Panc1 (cell line): ENCODE measurements around the gene VAV3. TPM values are rescaled to one million over a fixed set of nuclear protein-coding genes. Genes with fewer than 3 reads are reported as not detected.
"Not testable (repeated sequence)": the region's sequence is repeated elsewhere in the genome, so short reads cannot be mapped to it uniquely, and the experiment has no call there.

Experiments
- ATAC-seq: fragments of 200-7000 bp; cut with Tn5 transposase; 2 replicates; pipeline ENCODE4 v1.9.1; 2020; ENCODE audit warnings: mild to moderate bottlenecking, moderate library complexity
- BruUV-seq: library from RNA; stranded (reverse); fragments of 400-500 nt; replicated peaks from 2 replicates; lab custom pipeline; 2021; lab: Mats Ljungman, UMichigan
- CTCF ChIA-PET: fragments of 300-600 bp; sonication (Branson Sonifier 250); formaldehyde crosslinking; loops from one replicate; lab custom pipeline; 2022; ENCODE audit warnings: antibody characterized with exemption; lab: Charles Lee
- POLR2A ChIA-PET: fragments of 300-600 bp; sonication (Branson Sonifier 250); formaldehyde crosslinking; loops from one replicate; lab custom pipeline; 2022; ENCODE audit warnings: antibody characterized with exemption; lab: Charles Lee
- DNase-seq: peaks from one replicate; pipeline ENCODE4 v3.0.0-alpha.2; 2010; ENCODE audit warnings: low read depth, low spot score
- H3K27ac ChIP-seq: 2 replicates; pipeline ENCODE4 v1.5.1; 2011; ENCODE audit warnings: mild to moderate bottlenecking, low read length, inconsistent platforms
- H3K27me3 ChIP-seq: fragments of 200-500 bp; sonication (Bioruptor generic); 2 replicates; pipeline ENCODE4 v1.6.0; 2014; ENCODE audit warnings: low read length, inconsistent platforms; ENCODE audit not compliant: control insufficient read depth, insufficient read depth
- H3K36me3 ChIP-seq: fragments of 200-500 bp; sonication (Bioruptor generic); 2 replicates; pipeline ENCODE4 v1.5.1; 2014; ENCODE audit warnings: inconsistent platforms, mild to moderate bottlenecking, low read length, moderate library complexity; ENCODE audit not compliant: control insufficient read depth, insufficient read depth
- H3K4me1 ChIP-seq: 2 replicates; pipeline ENCODE4 v1.5.1; 2011; ENCODE audit warnings: inconsistent platforms, mild to moderate bottlenecking, low read length, moderate library complexity; ENCODE audit not compliant: control insufficient read depth, insufficient read depth
- H3K4me3 ChIP-seq, 2 experiments: 2 replicates each; pipeline ENCODE4 v1.5.1; 2011 to 2012; ENCODE audit warnings: low read depth in 2 of 2, low read length in 2 of 2, mild to moderate bottlenecking in 2 of 2, inconsistent platforms in 1 of 2, moderate library complexity in 1 of 2
- H3K9me3 ChIP-seq: fragments of 200-500 bp; sonication (Bioruptor generic); 2 replicates; pipeline ENCODE4 v1.5.1; 2014; ENCODE audit warnings: low read depth, mild to moderate bottlenecking, inconsistent platforms, low read length, moderate library complexity; ENCODE audit not compliant: control insufficient read depth, insufficient read depth
- POLR2AphosphoS5 ChIP-seq: IDR thresholded peaks from 2 replicates; pipeline ENCODE4 v1.6.1; 2012; ENCODE audit warnings: mild to moderate bottlenecking, low read depth, low read length, moderate library complexity
- REST ChIP-seq, 2 experiments: IDR thresholded peaks; 2 replicates each; pipeline ENCODE4 v1.6.1; 2011 to 2012; ENCODE audit warnings: low read depth in 2 of 2, control low read depth in 1 of 2, low read length in 1 of 2, mild to moderate bottlenecking in 1 of 2, moderate library complexity in 1 of 2; ENCODE audit not compliant: insufficient read depth in 1 of 2
- SIN3A ChIP-seq: IDR thresholded peaks from 2 replicates; pipeline ENCODE4 v1.6.1; 2012; ENCODE audit warnings: low read depth, mild to moderate bottlenecking, low read length, moderate library complexity, borderline replicate concordance; ENCODE audit not compliant: insufficient read depth
- TCF7L2 ChIP-seq: IDR thresholded peaks from 2 replicates; pipeline ENCODE4 v1.6.1; 2011; ENCODE audit warnings: mild to moderate bottlenecking, low read depth, low read length, inconsistent platforms
- in situ Hi-C: cut with HindIII; loops from 2 replicates; pipeline ENCODE4 v1.10.0; 2016; ENCODE audit warnings: low sequenced_read_pairs, low pct_unique_long_range_greater_than_20kb
- intact Hi-C: fragments of 100-400 bp; cut with micrococcal nuclease; formaldehyde crosslinking; loops from one replicate; pipeline ENCODE4 v1.10.0; 2022; ENCODE audit not compliant: unreplicated experiment
- total RNA-seq: library from RNA; stranded (reverse); gene quantifications from one replicate; pipeline ENCODE4 v1.2.1, GENCODE V29; 2021; ENCODE audit not compliant: unreplicated experiment
- TF ChIP-seq, protein P1 (sequence below): fragments of 450-650 bp; IDR thresholded peaks from 2 replicates; pipeline ENCODE4 v1.5.1; 2017; ENCODE audit warnings: mild to moderate bottlenecking

Gene VAV3
- total RNA-seq, 1 experiment from 2014 or later, result 0.23 TPM

GRCh38 chr1:108007531-108007930, 42.6 kb upstream of the VAV3 start:
- POLR2A ChIA-PET, result no interaction called here
- no peak overlapping the region for H3K27ac ChIP-seq
- no peaks in the 10 kb centered on the region for H3K9me3 ChIP-seq
- BruUV-seq, result no TSS peak
- in situ Hi-C loops (no loop called here), intact Hi-C loops (loop anchor here (5.0 kb wide), 1 partner anchor 40 kb away; the partner anchor contains the start of gene VAV3)
- H3K4me3 ChIP-seq, result no peak overlapping the region
- CTCF ChIA-PET, result no interaction called here
- no peaks in the 10 kb centered on the region for H3K36me3 ChIP-seq
- no peaks in the 10 kb centered on the region for H3K4me1 ChIP-seq
- no peaks in the 10 kb centered on the region for H3K27me3 ChIP-seq
- ATAC-seq, result no peak
- TF ChIP-seq SIN3A (no peak), POLR2AphosphoS5 (no peak)
- DNase-seq, result no peak

- H3K27me3 ChIP-seq, result no peaks in the 10 kb centered on the region
- no TSS peak for BruUV-seq
- in situ Hi-C loops, result no loop called here
- no peaks in the 10 kb centered on the region for H3K9me3 ChIP-seq
- no peak overlapping the region for H3K4me3 ChIP-seq
- intact Hi-C loops, result loop anchor here (5.0 kb wide), 1 partner anchor 40 kb away; the partner anchor contains the start of gene VAV3
- ATAC-seq (no peak), DNase-seq (no peak)
- no peaks in the 10 kb centered on the region for H3K36me3 ChIP-seq
- TF ChIP-seq, protein P1, sequence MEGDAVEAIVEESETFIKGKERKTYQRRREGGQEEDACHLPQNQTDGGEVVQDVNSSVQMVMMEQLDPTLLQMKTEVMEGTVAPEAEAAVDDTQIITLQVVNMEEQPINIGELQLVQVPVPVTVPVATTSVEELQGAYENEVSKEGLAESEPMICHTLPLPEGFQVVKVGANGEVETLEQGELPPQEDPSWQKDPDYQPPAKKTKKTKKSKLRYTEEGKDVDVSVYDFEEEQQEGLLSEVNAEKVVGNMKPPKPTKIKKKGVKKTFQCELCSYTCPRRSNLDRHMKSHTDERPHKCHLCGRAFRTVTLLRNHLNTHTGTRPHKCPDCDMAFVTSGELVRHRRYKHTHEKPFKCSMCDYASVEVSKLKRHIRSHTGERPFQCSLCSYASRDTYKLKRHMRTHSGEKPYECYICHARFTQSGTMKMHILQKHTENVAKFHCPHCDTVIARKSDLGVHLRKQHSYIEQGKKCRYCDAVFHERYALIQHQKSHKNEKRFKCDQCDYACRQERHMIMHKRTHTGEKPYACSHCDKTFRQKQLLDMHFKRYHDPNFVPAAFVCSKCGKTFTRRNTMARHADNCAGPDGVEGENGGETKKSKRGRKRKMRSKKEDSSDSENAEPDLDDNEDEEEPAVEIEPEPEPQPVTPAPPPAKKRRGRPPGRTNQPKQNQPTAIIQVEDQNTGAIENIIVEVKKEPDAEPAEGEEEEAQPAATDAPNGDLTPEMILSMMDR, result no peak
- TF ChIP-seq TCF7L2, result no peak
- TF ChIP-seq POLR2AphosphoS5, result no peak
- TF ChIP-seq REST (IDR thresholded peaks at IDR 0.05; ENCODE audit: insufficient read depth in 1 of 2, low read depth in 2 of 2, low read length in 1 of 2), result no peak
- TF ChIP-seq SIN3A, result no peak
- CTCF ChIA-PET, result no interaction called here
- H3K27ac ChIP-seq, result no peak overlapping the region
- POLR2A ChIA-PET, result no interaction called here
- H3K4me1 ChIP-seq, result no peaks in the 10 kb centered on the region
Observed at GRCh38 chr1:108007070-108007469, 42.1 kb upstream of the VAV3 start.

- CTCF ChIA-PET, H3K27ac ChIP-seq, H3K36me3 ChIP-seq, H3K4me3 ChIP-seq, H3K27me3 ChIP-seq, ATAC-seq, in situ Hi-C loops, H3K4me1 ChIP-seq, DNase-seq, BruUV-seq, POLR2A ChIA-PET, H3K9me3 ChIP-seq: not testable (repeated sequence)
- intact Hi-C loops, result loop anchor here (5.0 kb wide), 1 partner anchor 38 kb away; the partner anchor contains the start of gene VAV3
Observed at GRCh38 chr1:108004919-108005318, 39.9 kb upstream of the VAV3 start.
